ENCODE results near the gene GRIN1.

DNA sequence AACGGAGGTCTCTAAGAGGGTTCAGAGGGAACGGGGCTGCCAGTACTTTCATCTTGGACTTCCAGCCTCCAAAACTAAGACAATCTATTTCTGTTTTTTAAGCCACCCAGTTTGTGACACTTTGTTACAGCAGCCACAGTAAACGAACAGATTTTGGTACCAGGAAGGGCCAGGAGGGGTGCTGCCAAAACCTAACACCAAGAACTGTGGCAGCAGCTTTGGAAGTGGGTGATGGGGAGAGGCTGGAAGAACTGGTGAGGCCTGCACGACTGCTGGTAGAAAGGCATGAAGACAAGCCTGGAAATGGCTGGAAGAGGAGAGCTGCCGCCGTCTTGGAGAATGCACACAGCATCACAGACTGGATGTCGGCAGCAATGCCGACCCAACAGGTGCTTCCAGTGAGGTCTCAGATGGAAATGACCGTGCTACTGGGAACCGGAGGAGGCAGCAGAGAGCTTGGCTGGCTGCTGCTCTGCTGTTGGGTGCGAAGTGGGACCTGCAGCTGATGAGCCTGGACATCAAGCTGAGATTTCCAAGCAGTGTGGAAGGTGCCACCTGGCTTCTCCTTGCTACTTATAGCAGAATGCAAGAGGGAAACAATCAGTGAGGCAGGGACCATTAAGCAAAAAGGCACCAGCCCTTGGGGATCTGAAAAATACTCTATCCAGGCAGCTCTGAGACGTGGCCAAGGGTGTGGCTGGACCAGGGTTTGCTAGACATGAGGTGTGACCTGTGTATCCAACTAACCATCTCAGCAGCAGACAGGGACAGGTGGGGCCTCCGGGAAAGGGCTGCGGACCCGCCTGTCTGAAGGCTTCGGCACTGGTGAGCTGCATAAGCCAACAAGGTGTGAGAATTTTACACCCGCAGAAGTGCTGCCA, 37.6 kb downstream of the GRIN1 start:
- TF ChIP-seq TAF1 (IDR thresholded peaks at IDR 0.05; ENCODE audit: low read depth, low read length): no peak
- no peak for TF ChIP-seq POLR2A (IDR thresholded peaks at IDR 0.05; ENCODE audit: low read depth, low read length)
- TF ChIP-seq POLR2AphosphoS5 (IDR thresholded peaks at IDR 0.05; ENCODE audit: low read depth, low read length): no peak
- no peak for TF ChIP-seq SPI1 (IDR thresholded peaks at IDR 0.05; ENCODE audit: low read depth, low read length)
- no peak for TF ChIP-seq POU2F2 (IDR thresholded peaks at IDR 0.05; ENCODE audit: low read depth, low read length)
